ENCODE results near the gene ATP2A2.

DNA sequence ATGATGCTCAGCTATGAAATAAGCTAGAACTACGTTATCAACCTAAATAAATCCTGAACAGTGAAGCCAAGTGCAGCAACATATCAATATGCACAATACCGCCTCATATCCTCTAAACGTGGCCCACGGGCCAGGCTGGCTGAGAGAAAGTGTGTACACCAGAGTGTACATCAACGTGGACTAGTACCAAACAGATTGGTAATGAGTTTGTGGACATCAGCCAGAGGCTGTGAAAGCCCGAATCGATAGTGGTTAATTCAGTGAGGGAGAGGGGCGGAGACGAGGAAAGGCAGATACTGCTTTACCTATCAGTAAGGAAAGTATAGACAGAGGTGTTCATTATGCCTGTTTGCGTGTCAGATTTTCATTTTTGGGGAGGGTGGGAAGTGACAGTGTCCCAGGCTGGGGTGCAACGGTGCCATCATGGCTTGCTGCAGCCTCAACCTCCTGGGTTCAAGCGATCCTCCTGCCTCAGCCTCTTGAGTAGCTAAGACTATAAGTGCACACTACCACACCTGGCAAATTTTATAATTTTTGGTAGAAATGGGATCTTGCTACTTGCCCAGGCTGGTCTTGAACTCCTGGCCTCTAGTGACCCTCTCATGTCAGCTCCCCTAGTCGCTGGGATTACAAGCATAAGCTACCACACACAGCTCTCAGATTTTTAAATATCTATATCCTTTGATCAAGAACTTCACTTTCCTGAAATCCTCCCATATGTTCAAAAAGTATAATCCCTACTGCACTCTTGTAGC lies 72.3 kb downstream of the ATP2A2 start:
- TF ChIP-seq CTCF (IDR thresholded peaks at IDR 0.05), result no peak
- TF ChIP-seq EP300 (IDR thresholded peaks at IDR 0.05), result no peak
- no peak for TF ChIP-seq POLR2A (IDR thresholded peaks at IDR 0.05)
